A673 (cell line): ENCODE data around the gene KRTAP10-5.

Source experiments
- EZH2 ChIP-seq: fragments of 200-600 bp; sonication (generic); IDR thresholded peaks from 2 replicates; pipeline ENCODE4 v1.6.1; 2017; ENCODE audit warnings: borderline replicate concordance, low read depth, mild to moderate bottlenecking, mixed read lengths, antibody characterized with exemption, low read length; ENCODE audit not compliant: poor library complexity, severe bottlenecking
- TF ChIP-seq, protein P1 (sequence below): fragments of 300-800, 200-600 bp; sonication (generic); conservative IDR thresholded peaks from 2 replicates; pipeline ENCODE4 v1.5.1; 2017; ENCODE audit warnings: low read depth, mild to moderate bottlenecking, antibody characterized with exemption, low read length, moderate library complexity, mixed read lengths

- TF ChIP-seq, protein P1, sequence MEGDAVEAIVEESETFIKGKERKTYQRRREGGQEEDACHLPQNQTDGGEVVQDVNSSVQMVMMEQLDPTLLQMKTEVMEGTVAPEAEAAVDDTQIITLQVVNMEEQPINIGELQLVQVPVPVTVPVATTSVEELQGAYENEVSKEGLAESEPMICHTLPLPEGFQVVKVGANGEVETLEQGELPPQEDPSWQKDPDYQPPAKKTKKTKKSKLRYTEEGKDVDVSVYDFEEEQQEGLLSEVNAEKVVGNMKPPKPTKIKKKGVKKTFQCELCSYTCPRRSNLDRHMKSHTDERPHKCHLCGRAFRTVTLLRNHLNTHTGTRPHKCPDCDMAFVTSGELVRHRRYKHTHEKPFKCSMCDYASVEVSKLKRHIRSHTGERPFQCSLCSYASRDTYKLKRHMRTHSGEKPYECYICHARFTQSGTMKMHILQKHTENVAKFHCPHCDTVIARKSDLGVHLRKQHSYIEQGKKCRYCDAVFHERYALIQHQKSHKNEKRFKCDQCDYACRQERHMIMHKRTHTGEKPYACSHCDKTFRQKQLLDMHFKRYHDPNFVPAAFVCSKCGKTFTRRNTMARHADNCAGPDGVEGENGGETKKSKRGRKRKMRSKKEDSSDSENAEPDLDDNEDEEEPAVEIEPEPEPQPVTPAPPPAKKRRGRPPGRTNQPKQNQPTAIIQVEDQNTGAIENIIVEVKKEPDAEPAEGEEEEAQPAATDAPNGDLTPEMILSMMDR: no peak
- TF ChIP-seq EZH2: no peak
Measured at GRCh38 chr21:44568261-44568660, 12.1 kb downstream of the KRTAP10-5 start.
